Colonic mucosa (tissue), 4 donors: Measurements from ENCODE around the gene CHD5. TPM values are rescaled to one million over a fixed set of nuclear protein-coding genes. Genes with fewer than 3 reads are reported as not detected.

ENCODE experiments used
- DNase-seq: peaks from one replicate; pipeline ENCODE4 v3.0.0-alpha.2; 2020
- H3K27ac ChIP-seq: fragments of 200-600 bp; one replicate; pipeline ENCODE4 v1.8.0; 2021
- H3K27me3 ChIP-seq: fragments of 200-600 bp; one replicate; pipeline ENCODE4 v1.8.0; 2021
- H3K36me3 ChIP-seq: fragments of 200-600 bp; one replicate; pipeline ENCODE4 v1.8.0; 2021
- H3K4me1 ChIP-seq: fragments of 200-600 bp; one replicate; pipeline ENCODE4 v1.8.0; 2021; ENCODE audit warnings: mild to moderate bottlenecking
- H3K4me3 ChIP-seq: fragments of 200-600 bp; one replicate; pipeline ENCODE4 v1.8.0; 2021
- H3K9ac ChIP-seq, 2 donors: one replicate each; pipeline ENCODE4 v1.7.0; 2013; ENCODE audit warnings: control low read depth in 2 of 2, low read depth in 2 of 2, low read length in 2 of 2
- H3K9me3 ChIP-seq: fragments of 200-600 bp; one replicate; pipeline ENCODE4 v1.8.0; 2021
- CTCF ChIP-seq: fragments of 200-600 bp; IDR thresholded peaks from one replicate; pipeline ENCODE4 v1.8.0; 2022; ENCODE audit warnings: antibody characterized with exemption, mild to moderate bottlenecking
- intact Hi-C: fragments of 100-400 bp; cut with DNase I; formaldehyde crosslinking; loops from one replicate; pipeline ENCODE4 v1.14.1; 2022
- total RNA-seq, 2 donors: library from RNA; stranded (reverse); fragmentation: NEBNext Ultra II Directional in 1 of 2; extraction: Animal tissue kit (Norgen Biotek cat#: 25700) in 1 of 2; gene quantifications; one replicate each; pipeline ENCODE4 v1.2.1, GENCODE V29; 2021
- donor health status: healthy.
- donor health status: DM: no; HTN: no; CAD: no.
- donor health status: DM: no; HTN: no; CAD: no.

CHD5 gene
- total RNA-seq, 2 donors from 2014 or later, result 0.35 to 0.69 TPM

DNA sequence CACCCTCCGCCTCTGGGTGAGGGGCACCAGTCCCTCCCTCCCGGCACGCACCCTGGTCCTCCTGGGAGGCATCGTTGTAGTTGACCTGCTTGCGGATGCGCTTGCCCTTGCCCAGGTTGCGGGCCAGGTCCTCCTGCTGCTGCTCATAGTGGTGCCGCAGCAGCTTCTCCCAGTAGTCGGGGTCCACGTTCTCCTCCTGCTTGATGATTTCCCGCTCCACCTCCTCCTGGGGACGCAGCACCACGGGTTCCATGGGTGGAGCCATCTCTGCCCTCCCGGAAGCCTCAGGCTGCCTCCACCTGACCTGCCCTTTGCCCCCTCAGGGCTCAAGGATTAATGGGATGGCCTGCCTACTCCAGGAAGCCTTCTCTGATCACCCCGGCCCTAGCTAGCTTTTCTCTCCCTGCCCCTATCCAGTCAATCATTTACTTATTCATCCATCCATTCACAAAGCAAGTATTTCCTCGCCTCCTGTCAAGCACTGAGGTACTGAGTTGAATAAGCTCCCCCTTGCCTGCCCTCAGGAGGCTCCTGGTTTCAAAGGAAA is 53.5 kb downstream of the CHD5 start:
- Histone ChIP-seq H3K4me1 (no peaks in the 10 kb centered on the region), H3K4me3 (no peak overlapping the region), H3K9ac (no peak overlapping the region), H3K9me3 (no peaks in the 10 kb centered on the region), H3K36me3 (no peaks in the 10 kb centered on the region), H3K27me3 (no peaks in the 10 kb centered on the region), H3K27ac (no peak overlapping the region)
- no peak for DNase-seq
- TF ChIP-seq CTCF, result no peak
- intact Hi-C loops, result no loop called here

GRCh38 chr1:6126028-6126427 is 54.1 kb downstream of the CHD5 start:
- no peaks in the 10 kb centered on the region for H3K27me3 ChIP-seq
- no peaks in the 10 kb centered on the region for H3K4me1 ChIP-seq
- intact Hi-C loops, result no loop called here
- no peak for TF ChIP-seq CTCF
- no peaks in the 10 kb centered on the region for H3K9me3 ChIP-seq
- no peak for DNase-seq
- H3K36me3 ChIP-seq, result no peaks in the 10 kb centered on the region
- no peak overlapping the region for H3K4me3 ChIP-seq
- no peak overlapping the region for H3K9ac ChIP-seq
- H3K27ac ChIP-seq, result no peak overlapping the region

DNA sequence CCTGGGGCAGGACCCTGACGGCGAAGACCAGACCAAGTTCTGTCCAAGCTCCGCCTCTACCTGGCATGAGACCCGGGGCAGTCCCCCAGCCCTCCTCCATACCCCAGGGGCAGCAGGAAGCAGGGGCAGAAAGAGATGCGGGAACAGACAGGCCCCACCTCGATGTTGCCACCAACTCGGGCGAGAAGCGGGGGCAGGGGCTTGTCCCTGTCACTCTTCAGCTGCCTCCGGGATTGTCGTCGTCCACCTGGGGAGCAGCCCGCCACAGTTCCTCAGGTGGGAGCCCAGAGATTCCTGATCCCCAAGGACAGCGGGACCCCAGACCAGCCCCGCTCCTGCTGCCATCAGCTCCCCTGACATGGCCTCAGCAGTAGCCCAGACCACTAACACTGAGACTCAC is 54.8 kb downstream of the CHD5 start:
- Histone ChIP-seq H3K9me3 (no peaks in the 10 kb centered on the region), H3K4me3 (no peak overlapping the region), H3K27me3 (no peaks in the 10 kb centered on the region), H3K36me3 (no peaks in the 10 kb centered on the region), H3K9ac (no peak overlapping the region), H3K27ac (no peak overlapping the region), H3K4me1 (no peaks in the 10 kb centered on the region)
- no peak for DNase-seq
- no peak for TF ChIP-seq CTCF
- intact Hi-C loops, result no loop called here

DNA sequence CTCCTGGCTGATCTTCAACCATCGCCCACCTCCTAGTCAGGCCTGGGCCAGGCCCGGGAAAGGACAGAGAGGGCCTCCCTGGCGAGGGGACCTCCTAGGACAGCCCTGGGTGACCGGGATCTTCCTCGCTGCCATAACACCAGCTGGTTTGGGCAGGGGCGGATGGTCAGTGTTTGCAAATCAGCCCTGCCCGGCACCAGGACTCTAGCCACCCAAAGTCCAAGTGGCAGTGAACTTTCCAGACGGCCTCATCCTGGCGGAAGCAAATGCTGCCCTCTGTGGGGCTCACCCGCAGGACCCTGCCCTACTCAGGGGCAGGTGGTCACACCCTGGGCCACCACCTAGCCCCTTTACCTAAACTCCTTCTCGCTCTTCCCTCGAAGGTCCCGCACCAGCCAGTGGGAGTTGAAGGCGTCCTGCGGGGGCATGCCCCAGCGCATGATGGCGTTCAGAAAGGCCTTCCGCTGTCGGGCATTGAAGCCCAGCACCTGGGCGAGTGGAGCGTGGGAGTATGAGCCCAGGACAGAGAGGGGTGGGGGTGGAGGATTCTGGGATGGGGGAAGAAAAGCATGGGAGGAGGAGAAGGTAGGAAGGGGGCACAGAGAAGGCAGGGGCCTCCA is 55.3 kb downstream of the CHD5 start:
- Histone ChIP-seq H3K9ac (no peak overlapping the region), H3K27ac (no peak overlapping the region), H3K4me3 (no peak overlapping the region), H3K4me1 (no peaks in the 10 kb centered on the region), H3K9me3 (no peaks in the 10 kb centered on the region), H3K36me3 (no peaks in the 10 kb centered on the region), H3K27me3 (no peaks in the 10 kb centered on the region)
- intact Hi-C loops, result no loop called here
- DNase-seq, result no peak
- no peak for TF ChIP-seq CTCF

DNA sequence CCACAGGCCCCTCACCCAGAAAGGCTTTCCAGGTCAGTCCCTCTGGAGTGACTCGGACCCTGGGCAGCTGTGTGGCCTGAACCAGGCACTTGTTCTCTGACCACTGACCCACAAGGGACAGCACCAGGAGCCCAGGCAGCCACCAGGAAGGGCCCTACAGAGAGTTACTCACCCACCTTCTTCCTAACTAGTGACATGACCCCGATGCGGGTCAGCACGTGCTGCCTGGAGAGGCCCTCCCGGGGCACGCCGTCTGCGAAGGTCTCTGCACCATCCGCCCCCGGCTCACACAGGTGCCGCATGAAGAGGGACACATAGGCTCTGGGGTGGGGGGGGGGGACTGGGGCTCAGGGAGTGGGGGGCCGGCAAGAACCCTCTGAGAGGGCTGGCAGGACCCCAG is 55.8 kb downstream of the CHD5 start:
- no peaks in the 10 kb centered on the region for H3K27me3 ChIP-seq
- no peak overlapping the region for H3K4me3 ChIP-seq
- DNase-seq, result no peak
- H3K36me3 ChIP-seq, result no peaks in the 10 kb centered on the region
- H3K27ac ChIP-seq, result no peak overlapping the region
- intact Hi-C loops, result no loop called here
- H3K4me1 ChIP-seq, result no peaks in the 10 kb centered on the region
- H3K9me3 ChIP-seq, result no peaks in the 10 kb centered on the region
- H3K9ac ChIP-seq, result no peak overlapping the region
- no peak for TF ChIP-seq CTCF
